ENCODE results near the gene CCDC6.

- TF ChIP-seq POLR2AphosphoS5 (IDR thresholded peaks at IDR 0.05), result no peak
- TF ChIP-seq, protein P1, sequence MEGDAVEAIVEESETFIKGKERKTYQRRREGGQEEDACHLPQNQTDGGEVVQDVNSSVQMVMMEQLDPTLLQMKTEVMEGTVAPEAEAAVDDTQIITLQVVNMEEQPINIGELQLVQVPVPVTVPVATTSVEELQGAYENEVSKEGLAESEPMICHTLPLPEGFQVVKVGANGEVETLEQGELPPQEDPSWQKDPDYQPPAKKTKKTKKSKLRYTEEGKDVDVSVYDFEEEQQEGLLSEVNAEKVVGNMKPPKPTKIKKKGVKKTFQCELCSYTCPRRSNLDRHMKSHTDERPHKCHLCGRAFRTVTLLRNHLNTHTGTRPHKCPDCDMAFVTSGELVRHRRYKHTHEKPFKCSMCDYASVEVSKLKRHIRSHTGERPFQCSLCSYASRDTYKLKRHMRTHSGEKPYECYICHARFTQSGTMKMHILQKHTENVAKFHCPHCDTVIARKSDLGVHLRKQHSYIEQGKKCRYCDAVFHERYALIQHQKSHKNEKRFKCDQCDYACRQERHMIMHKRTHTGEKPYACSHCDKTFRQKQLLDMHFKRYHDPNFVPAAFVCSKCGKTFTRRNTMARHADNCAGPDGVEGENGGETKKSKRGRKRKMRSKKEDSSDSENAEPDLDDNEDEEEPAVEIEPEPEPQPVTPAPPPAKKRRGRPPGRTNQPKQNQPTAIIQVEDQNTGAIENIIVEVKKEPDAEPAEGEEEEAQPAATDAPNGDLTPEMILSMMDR (IDR thresholded peaks at IDR 0.05), result no peak
Measured at GRCh38 chr10:59949608-59950007, 43.3 kb upstream of the CCDC6 start.
